ENCODE results near the gene CFAP77. TPM values are rescaled to one million over a fixed set of nuclear protein-coding genes. Genes with fewer than 3 reads are reported as not detected.

The CFAP77 gene
- total and polyA plus RNA-seq, 2 of the 8 experiments (the other 6 are each of a cell fraction or from before 2014, with no cell fraction given) = 0.63 to 0.97 TPM

- FAIRE-seq = peak; percentile 32
- Histone ChIP-seq H3K9me3 (ENCODE audit: insufficient read depth in 2 of 2, low read depth in 1 of 2, low read length in 1 of 2) (no peaks in the 10 kb centered on the region), H2BK120ac (replicated peaks; ENCODE audit: low read depth, low read length) (peak overlapping the region; percentile 97), H3K9ac (replicated peaks in 1 of 4; ENCODE audit: extremely low read depth in 1 of 4, low read depth in 3 of 4, low read length in 3 of 4) (peak overlapping the region in 2 of 4 experiments; percentile 20 to 29; a peak in 3 of 7 replicates), H3K27ac (ENCODE audit: low read depth, low read length) (peak overlapping the region; percentile 44; the same call in 1 of the 2 replicates), H4K5ac (ENCODE audit: insufficient read length, low read depth, low read length) (peak overlapping the region; percentile 75), H2AK5ac (ENCODE audit: low read depth, low read length) (no peak overlapping the region), H3K36me3 (ENCODE audit: control insufficient read depth in 2 of 4, insufficient read depth in 4 of 4, low read length in 3 of 4) (peaks cover 0 to 4% (median 0%) of the 10 kb centered on the region in 4 experiments; a peak in 1 of 8 replicates), H3K79me2 (ENCODE audit: control insufficient read depth in 1 of 2, insufficient read depth in 2 of 2, low read length in 2 of 2) (no peaks in the 10 kb centered on the region), H3K23ac (ENCODE audit: insufficient read length) (no peak overlapping the region), H2BK12ac (ENCODE audit: low read depth, low read length) (0 out of 2 replicates have a peak overlapping the region, but pooled peaks have one; percentile 77), H3K4me2 (ENCODE audit: insufficient read depth in 1 of 2, low read depth in 2 of 2, low read length in 2 of 2) (peak overlapping the region; percentile 86 to 89), H3K79me1 (ENCODE audit: low read depth, low read length) (no peaks in the 10 kb centered on the region), H3K56ac (replicated peaks; ENCODE audit: insufficient read length, low read depth, low read length) (no peak overlapping the region), H2AFZ (ENCODE audit: low read length) (no peak overlapping the region), H4K91ac (replicated peaks; ENCODE audit: insufficient read length, low read length) (peak overlapping the region; percentile 83), H3K23me2 (ENCODE audit: low read depth, low read length) (peaks cover 17% of the 10 kb centered on the region), H3K4me3 (ENCODE audit: extremely low read depth in 1 of 4, insufficient read depth in 2 of 4, low read depth in 3 of 4, low read length in 4 of 4) (peak overlapping the region; percentile 31 to 65 (median 48); a peak in 6 of 8 replicates), H2BK20ac (ENCODE audit: low read length) (peak overlapping the region; percentile 34; the same call in 1 of the 2 replicates), H3K4me1 (replicated peaks in 1 of 4; ENCODE audit: control insufficient read depth in 3 of 4, insufficient read depth in 4 of 4, low read length in 3 of 4) (peaks cover 3 to 49% (median 27%) of the 10 kb centered on the region in 4 experiments), H3K27me3 (replicated peaks in 1 of 4; ENCODE audit: control insufficient read depth in 3 of 4, extremely low read depth in 1 of 4, insufficient read depth in 3 of 4, low read length in 3 of 4) (peaks cover 32 to 42% (median 39%) of the 10 kb centered on the region in 4 experiments), H3K18ac (ENCODE audit: extremely low read depth, low read length) (peak overlapping the region; percentile 91; the same call in 1 of the 2 replicates), H4K20me1 (replicated peaks in 1 of 2; ENCODE audit: control insufficient read depth in 1 of 2, insufficient read depth in 2 of 2, low read length in 2 of 2) (peaks cover 0 to 15% of the 10 kb centered on the region in 2 experiments), H2BK15ac (ENCODE audit: low read length) (no peak overlapping the region), H3K4ac (replicated peaks; ENCODE audit: insufficient read length, low read depth, low read length) (no peak overlapping the region), H3K14ac (ENCODE audit: insufficient read length) (no peak overlapping the region), H4K8ac (ENCODE audit: extremely low read depth, insufficient read depth, low read length) (no peak overlapping the region), H2BK5ac (ENCODE audit: low read depth, low read length) (no peak overlapping the region; the same call in 1 of the 2 replicates)
- 1% methylated on average over 9 of the region's 9 CpGs; no CpG with 5 or more reads in 1 of the 2 experiments for WGBS, 2 experiments (ENCODE audit: extremely low coverage in 1 of 2, insufficient coverage in 1 of 2, insufficient read length in 1 of 2, insufficient replicate concordance in 2 of 2, low coverage in 1 of 2, low lambda C conversion rate in 2 of 2, missing lambda C conversion rate in 1 of 2)
- peak in 1 of 2 experiments; percentile 63 for DNase-seq (ENCODE audit: low read depth in 1 of 2, low spot score in 2 of 2)
- ChIA-PET POLR2A (ENCODE audit: partially characterized antibody) (interaction anchor here (0.6 to 2.5 kb wide), 5 partner anchors 14 to 261 kb away, joined by 3 to 10 read pairs (median 3); partner anchors contain the start of genes DDX31 and GTF3C4), CTCF (ENCODE audit: partially characterized antibody) (interaction anchor here (0.6 to 1.3 kb wide), 3 partner anchors 8 to 17 kb away, joined by 3 to 4 read pairs (median 3); no protein-coding TSS in a partner anchor)
- peak; percentile 20 for TF ChIP-seq ASH2L (IDR thresholded peaks at IDR 0.05; ENCODE audit: low read length)
- TF ChIP-seq BACH1 (IDR thresholded peaks at IDR 0.05; ENCODE audit: low read length) = peak; percentile 49; the same call in 1 of the 2 replicates
- TF ChIP-seq USF2 (IDR thresholded peaks at IDR 0.05; ENCODE audit: low read length) = no peak
- peak; percentile 28 for TF ChIP-seq KDM4A (IDR thresholded peaks at IDR 0.05; ENCODE audit: low read depth, low read length, severe bottlenecking)
Measured at GRCh38 chr9:132591751-132592314, 181.8 kb downstream of the CFAP77 start.

All from H1 (cell line).